ENCODE measurements around the gene DTNB. TPM values are rescaled to one million over a fixed set of nuclear protein-coding genes. Genes with fewer than 3 reads are reported as not detected.

Gene DTNB
- total RNA-seq, 1 donor from 2014 or later: 12.0 TPM

DNA sequence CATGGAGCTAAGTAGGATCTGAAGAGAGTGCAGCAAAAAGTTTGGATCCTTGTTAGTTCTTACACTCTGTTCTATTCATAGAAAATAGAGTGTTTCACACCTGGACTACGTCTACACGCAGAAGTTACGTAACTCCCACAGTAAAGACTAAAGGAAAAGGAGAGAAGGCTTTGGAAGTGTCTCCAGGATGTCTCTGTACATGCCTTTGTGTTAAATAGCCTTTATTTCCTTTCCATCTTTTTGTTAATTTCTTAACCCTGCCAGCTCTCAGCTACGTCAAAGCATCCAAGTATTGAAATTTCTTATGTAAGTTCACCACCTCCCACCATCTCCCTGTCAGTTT lies 8.4 kb downstream of the DTNB start:
- no peaks in the 10 kb centered on the region for H3K4me1 Mint-ChIP-seq (ENCODE audit: unreplicated experiment)
- DNase-seq (ENCODE audit: low spot score): no peak
- no peaks in the 10 kb centered on the region for H3K9me3 Mint-ChIP-seq (ENCODE audit: unreplicated experiment)
- peak overlapping the region; percentile 6 for H3K27ac Mint-ChIP-seq (ENCODE audit: unreplicated experiment)
- no peaks in the 10 kb centered on the region for H3K36me3 Mint-ChIP-seq (ENCODE audit: low read depth, unreplicated experiment)
- no peaks in the 10 kb centered on the region for H3K27me3 Mint-ChIP-seq (ENCODE audit: unreplicated experiment)
- no peak overlapping the region for H3K4me3 Mint-ChIP-seq (ENCODE audit: unreplicated experiment)
- TF ChIP-seq CTCF (IDR thresholded peaks at IDR 0.05; ENCODE audit: unreplicated experiment): peak; percentile 4

DNA sequence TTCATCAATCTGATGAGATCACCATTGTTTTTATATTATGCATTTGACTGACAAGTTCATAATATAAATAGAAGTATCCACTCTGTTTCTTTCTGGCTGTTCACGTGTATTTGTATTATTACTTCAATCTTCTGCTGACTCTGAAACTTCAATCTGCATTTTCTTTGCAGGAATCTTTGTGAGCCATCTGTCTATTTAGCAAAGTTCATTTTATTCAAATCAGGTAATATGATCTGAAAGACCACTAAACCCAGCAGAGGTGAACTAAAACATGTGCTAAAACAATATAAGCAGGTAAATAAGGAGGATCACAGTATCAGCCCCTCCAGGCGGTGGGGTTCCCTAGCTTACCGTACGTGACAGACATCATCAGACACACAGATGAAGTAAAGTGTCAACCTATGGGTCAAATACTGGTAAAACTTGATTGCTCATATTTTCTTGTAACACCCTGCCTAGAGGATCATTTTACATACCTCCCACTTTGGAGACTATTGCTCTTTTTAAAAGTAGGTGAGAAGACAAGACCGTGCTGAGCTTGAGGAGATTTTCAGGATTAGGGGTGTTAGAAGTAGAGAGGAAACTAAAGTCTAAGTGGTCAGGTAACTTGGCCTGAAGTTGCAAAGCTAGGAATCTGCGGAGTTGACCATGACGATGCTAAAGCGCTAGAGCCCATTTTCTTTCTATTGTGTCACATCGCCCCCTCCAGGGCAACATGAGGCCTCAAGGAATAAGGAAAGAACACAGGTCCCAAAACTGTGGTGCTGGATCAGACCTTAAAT lies 9.0 kb downstream of the DTNB start:
- H3K36me3 Mint-ChIP-seq (ENCODE audit: low read depth, unreplicated experiment): no peaks in the 10 kb centered on the region
- peak; percentile 71 for DNase-seq (ENCODE audit: low spot score)
- H3K4me1 Mint-ChIP-seq (ENCODE audit: unreplicated experiment): no peaks in the 10 kb centered on the region
- TF ChIP-seq CTCF (IDR thresholded peaks at IDR 0.05; ENCODE audit: unreplicated experiment): peak; percentile 54
- peak overlapping the region; percentile 6 for H3K27ac Mint-ChIP-seq (ENCODE audit: unreplicated experiment)
- H3K4me3 Mint-ChIP-seq (ENCODE audit: unreplicated experiment): no peak overlapping the region
- no peaks in the 10 kb centered on the region for H3K9me3 Mint-ChIP-seq (ENCODE audit: unreplicated experiment)
- H3K27me3 Mint-ChIP-seq (ENCODE audit: unreplicated experiment): no peaks in the 10 kb centered on the region

DNA sequence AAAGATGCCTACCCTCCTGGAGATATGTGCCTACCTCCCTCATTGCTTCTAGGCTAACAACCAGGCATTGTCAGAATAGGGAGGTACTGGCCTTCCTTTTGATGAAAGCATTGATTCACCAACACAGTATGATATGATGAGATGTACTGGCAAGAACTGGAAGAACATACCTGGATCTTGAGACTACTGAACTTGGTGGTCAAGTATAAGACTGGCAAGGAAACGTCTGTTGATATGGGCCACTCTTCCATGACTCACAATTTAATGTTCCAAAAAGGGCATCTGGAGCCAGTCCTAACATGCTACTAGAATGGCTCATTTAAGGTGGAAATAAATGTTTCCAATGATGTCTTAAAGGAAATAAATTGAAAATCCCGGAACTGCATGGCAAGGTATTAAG lies 18.1 kb downstream of the DTNB start:
- Mint-ChIP-seq H3K36me3 (ENCODE audit: low read depth, unreplicated experiment) (no peaks in the 10 kb centered on the region), H3K27me3 (ENCODE audit: unreplicated experiment) (no peaks in the 10 kb centered on the region), H3K27ac (ENCODE audit: unreplicated experiment) (no peak overlapping the region), H3K4me3 (ENCODE audit: unreplicated experiment) (no peak overlapping the region), H3K9me3 (ENCODE audit: unreplicated experiment) (no peaks in the 10 kb centered on the region), H3K4me1 (ENCODE audit: unreplicated experiment) (no peaks in the 10 kb centered on the region)
- TF ChIP-seq CTCF (IDR thresholded peaks at IDR 0.05; ENCODE audit: unreplicated experiment): no peak
- DNase-seq (ENCODE audit: low spot score): no peak

- TF ChIP-seq CTCF (IDR thresholded peaks at IDR 0.05; ENCODE audit: unreplicated experiment): no peak
- H3K4me1 Mint-ChIP-seq (ENCODE audit: unreplicated experiment): no peaks in the 10 kb centered on the region
- no peaks in the 10 kb centered on the region for H3K36me3 Mint-ChIP-seq (ENCODE audit: low read depth, unreplicated experiment)
- H3K27me3 Mint-ChIP-seq (ENCODE audit: unreplicated experiment): no peaks in the 10 kb centered on the region
- no peaks in the 10 kb centered on the region for H3K9me3 Mint-ChIP-seq (ENCODE audit: unreplicated experiment)
- no peak for DNase-seq (ENCODE audit: low spot score)
- no peak overlapping the region for H3K4me3 Mint-ChIP-seq (ENCODE audit: unreplicated experiment)
- no peak overlapping the region for H3K27ac Mint-ChIP-seq (ENCODE audit: unreplicated experiment)
These were observed 18.6 kb downstream of the DTNB start for GRCh38 chr2:25654801-25655200.

GRCh38 chr2:25651782-25652455 lies 21.5 kb downstream of the DTNB start:
- H3K4me1 Mint-ChIP-seq (ENCODE audit: unreplicated experiment): no peaks in the 10 kb centered on the region
- no peaks in the 10 kb centered on the region for H3K9me3 Mint-ChIP-seq (ENCODE audit: unreplicated experiment)
- H3K4me3 Mint-ChIP-seq (ENCODE audit: unreplicated experiment): no peak overlapping the region
- no peak for TF ChIP-seq CTCF (IDR thresholded peaks at IDR 0.05; ENCODE audit: unreplicated experiment)
- DNase-seq (ENCODE audit: low spot score): no peak
- H3K27me3 Mint-ChIP-seq (ENCODE audit: unreplicated experiment): no peaks in the 10 kb centered on the region
- no peak overlapping the region for H3K27ac Mint-ChIP-seq (ENCODE audit: unreplicated experiment)
- no peaks in the 10 kb centered on the region for H3K36me3 Mint-ChIP-seq (ENCODE audit: low read depth, unreplicated experiment)

Measured in endothelial cell (in vitro differentiated cells).